GM06990 (cell line): ENCODE measurements around the gene BIRC6.
"Not testable (repeated sequence)": the region's sequence is repeated elsewhere in the genome, so short reads cannot be mapped to it uniquely, and the experiment has no call there.

ENCODE experiments used
- DNase-seq: peaks from one replicate; pipeline ENCODE4 v3.0.0-alpha.2; 2011; ENCODE audit not compliant: insufficient read length; ENCODE audit errors: extremely low read depth
- H3K27me3 ChIP-seq: replicated peaks from 2 replicates; pipeline ENCODE4 v1.6.0; 2011; ENCODE audit warnings: low read length; ENCODE audit not compliant: control insufficient read depth, insufficient read depth
- H3K36me3 ChIP-seq: 2 replicates; pipeline ENCODE4 v1.5.1; 2011; ENCODE audit warnings: low read length; ENCODE audit not compliant: control insufficient read depth, insufficient read depth
- H3K4me3 ChIP-seq: replicated peaks from 2 replicates; pipeline ENCODE4 v1.5.1; 2011; ENCODE audit warnings: low read depth, mild to moderate bottlenecking, control low read depth, low read length
- CTCF ChIP-seq: IDR thresholded peaks from 2 replicates; pipeline ENCODE4 v1.5.1; 2011; ENCODE audit warnings: low read length, control low read depth, mild to moderate bottlenecking, inconsistent platforms; ENCODE audit not compliant: insufficient read depth, poor library complexity, severe bottlenecking

BIRC6 gene

GRCh38 chr2:32633040-32633439, 276.2 kb downstream of the BIRC6 start:
- Histone ChIP-seq H3K4me3 (no peak overlapping the region), H3K36me3 (no peaks in the 10 kb centered on the region; the same call in 1 of the 2 replicates), H3K27me3 (no peaks in the 10 kb centered on the region)
- TF ChIP-seq CTCF = no peak
- no peak for DNase-seq

- not testable (repeated sequence) for H3K4me3 ChIP-seq, H3K27me3 ChIP-seq, DNase-seq, H3K36me3 ChIP-seq
Observed at GRCh38 chr2:32638548-32638947, 281.7 kb downstream of the BIRC6 start.

GRCh38 chr2:32641180-32641579, 284.4 kb downstream of the BIRC6 start:
- no peaks in the 10 kb centered on the region for H3K27me3 ChIP-seq
- H3K36me3 ChIP-seq = peaks cover 3% of the 10 kb centered on the region; the same call in 1 of the 2 replicates
- DNase-seq = no peak
- no peak overlapping the region for H3K4me3 ChIP-seq
- no peak for TF ChIP-seq CTCF

- Histone ChIP-seq H3K36me3 (peaks cover 3% of the 10 kb centered on the region), H3K4me3 (no peak overlapping the region), H3K27me3 (no peaks in the 10 kb centered on the region)
- no peak for DNase-seq
- no peak for TF ChIP-seq CTCF
Observed at GRCh38 chr2:32647180-32647651, 290.4 kb downstream of the BIRC6 start.

GRCh38 chr2:32652555-32653209, 295.9 kb downstream of the BIRC6 start:
- no peaks in the 10 kb centered on the region; the same call in none of the 2 replicates for H3K36me3 ChIP-seq
- no peaks in the 10 kb centered on the region for H3K27me3 ChIP-seq
- TF ChIP-seq CTCF = no peak
- no peak overlapping the region for H3K4me3 ChIP-seq
- DNase-seq = no peak

- Histone ChIP-seq H3K27me3 (no peaks in the 10 kb centered on the region), H3K4me3 (no peak overlapping the region), H3K36me3 (no peaks in the 10 kb centered on the region; the same call in none of the 2 replicates)
- no peak for DNase-seq
- no peak for TF ChIP-seq CTCF
Observed at GRCh38 chr2:32656069-32656468, 299.2 kb downstream of the BIRC6 start.
